Esophagus squamous epithelium (tissue), 4 donors: ENCODE measurements around the gene MEI1.

ENCODE experiments used
- POLR2A ChIP-seq, 4 donors: fragments of 450-650 bp; IDR thresholded peaks; one replicate each; pipeline ENCODE4 v1.6.1; 2017; ENCODE audit warnings: antibody characterized with exemption in 4 of 4, mild to moderate bottlenecking in 4 of 4, moderate library complexity in 3 of 4
- TF ChIP-seq, protein P1 (sequence below), 6 experiments: fragments of 450-650 bp in 4 of 6; fragments of 200-600 bp in 2 of 6; sonication (generic) in 2 of 6; IDR thresholded peaks; one replicate each; pipeline ENCODE4 v1.5.1; 2016 to 2019; ENCODE audit warnings: antibody characterized with exemption in 6 of 6, mild to moderate bottlenecking in 4 of 6, moderate library complexity in 4 of 6

DNA sequence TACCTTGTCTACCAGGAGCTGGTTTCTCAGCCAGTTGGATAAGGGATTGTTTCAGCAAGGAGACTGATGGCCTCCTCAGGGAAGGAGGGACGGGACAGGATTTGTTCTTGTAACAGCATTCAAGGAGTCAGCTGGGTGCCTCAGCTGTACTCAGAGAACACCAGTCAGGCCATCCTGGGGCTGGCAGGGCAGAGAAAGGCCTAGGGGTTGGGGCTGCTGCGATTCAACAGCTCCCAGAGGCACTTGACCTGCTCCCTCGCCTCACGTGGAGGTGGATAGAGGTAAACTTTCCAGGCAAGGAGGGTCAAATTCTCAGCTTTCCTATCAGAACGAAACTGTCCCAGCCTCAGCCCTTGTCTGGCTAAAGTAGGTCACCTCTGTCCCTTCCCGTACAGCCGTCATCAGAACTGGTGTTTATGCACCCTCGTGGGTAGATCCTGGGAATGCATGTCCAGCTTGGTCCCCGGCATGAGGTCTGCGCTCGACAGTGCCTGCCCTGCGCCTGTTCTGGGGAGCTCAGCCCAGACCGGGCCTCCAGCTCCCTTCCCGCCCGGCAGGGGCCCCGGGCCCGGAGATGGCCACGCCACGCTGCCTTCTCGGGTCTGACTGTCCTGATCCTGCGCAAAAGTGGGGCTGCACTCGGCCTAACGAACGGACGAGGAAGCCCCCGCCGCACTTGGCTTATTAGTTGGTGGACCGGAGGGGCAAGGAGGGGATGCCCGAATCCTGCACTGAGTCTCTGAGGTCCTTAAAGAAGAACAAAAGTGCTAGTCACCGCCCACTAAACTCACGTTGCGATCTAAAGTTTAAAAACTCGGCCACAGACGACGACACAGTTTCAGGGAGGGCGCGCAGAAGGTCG is 100.4 kb downstream of the MEI1 start:
- TF ChIP-seq, protein P1, sequence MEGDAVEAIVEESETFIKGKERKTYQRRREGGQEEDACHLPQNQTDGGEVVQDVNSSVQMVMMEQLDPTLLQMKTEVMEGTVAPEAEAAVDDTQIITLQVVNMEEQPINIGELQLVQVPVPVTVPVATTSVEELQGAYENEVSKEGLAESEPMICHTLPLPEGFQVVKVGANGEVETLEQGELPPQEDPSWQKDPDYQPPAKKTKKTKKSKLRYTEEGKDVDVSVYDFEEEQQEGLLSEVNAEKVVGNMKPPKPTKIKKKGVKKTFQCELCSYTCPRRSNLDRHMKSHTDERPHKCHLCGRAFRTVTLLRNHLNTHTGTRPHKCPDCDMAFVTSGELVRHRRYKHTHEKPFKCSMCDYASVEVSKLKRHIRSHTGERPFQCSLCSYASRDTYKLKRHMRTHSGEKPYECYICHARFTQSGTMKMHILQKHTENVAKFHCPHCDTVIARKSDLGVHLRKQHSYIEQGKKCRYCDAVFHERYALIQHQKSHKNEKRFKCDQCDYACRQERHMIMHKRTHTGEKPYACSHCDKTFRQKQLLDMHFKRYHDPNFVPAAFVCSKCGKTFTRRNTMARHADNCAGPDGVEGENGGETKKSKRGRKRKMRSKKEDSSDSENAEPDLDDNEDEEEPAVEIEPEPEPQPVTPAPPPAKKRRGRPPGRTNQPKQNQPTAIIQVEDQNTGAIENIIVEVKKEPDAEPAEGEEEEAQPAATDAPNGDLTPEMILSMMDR (IDR thresholded peaks at IDR 0.05), result no peak
- TF ChIP-seq POLR2A (IDR thresholded peaks at IDR 0.05), result no peak
